SHP77 (cell line): Measurements from ENCODE around the gene ARID4A.
"Not testable (repeated sequence)": the region's sequence is repeated elsewhere in the genome, so short reads cannot be mapped to it uniquely, and the experiment has no call there.

ENCODE experiments used
- DNase-seq, 2 experiments: peaks; one replicate each; lab custom pipeline; 2025; lab: John Stamatoyannopoulos, UW

Gene ARID4A

DNA sequence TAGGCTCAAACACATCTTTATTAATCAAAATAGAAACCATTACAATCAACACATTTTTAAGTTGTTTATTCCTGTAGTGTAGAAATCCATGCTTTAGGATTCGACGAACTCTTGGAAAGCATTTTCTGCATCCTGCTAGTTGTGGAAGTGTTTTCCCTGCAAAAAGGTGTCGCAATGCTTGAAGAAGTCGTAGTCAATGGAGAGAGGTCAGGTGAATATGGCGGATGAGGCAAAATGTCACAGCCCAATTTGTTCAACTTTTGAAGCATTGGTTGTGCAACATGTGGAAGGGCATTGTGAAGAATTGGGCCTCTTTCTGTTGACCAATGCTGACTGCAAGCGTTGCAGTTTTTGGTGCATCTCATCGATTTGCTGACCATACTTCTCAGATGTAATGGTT, 4.2 kb upstream of the ARID4A start:
- no peak for DNase-seq

DNA sequence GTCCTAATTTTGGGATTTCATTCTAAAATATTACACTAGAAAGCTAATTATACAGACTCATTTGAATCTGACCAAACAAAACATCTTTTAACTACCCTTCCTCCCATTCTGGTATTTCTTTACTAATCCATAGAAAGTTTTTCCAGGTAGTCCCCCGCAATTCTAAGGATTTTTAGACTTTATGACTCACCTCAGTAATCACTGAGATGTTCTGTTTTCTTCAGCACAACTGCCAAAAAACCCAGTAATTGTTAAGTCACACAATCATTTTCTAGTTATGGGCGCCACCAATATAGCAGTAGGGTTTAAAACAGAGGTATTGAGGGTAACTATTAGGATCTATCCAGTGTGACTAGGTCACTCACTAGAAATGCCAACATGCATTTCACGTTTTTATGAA, 1.6 kb upstream of the ARID4A start:
- DNase-seq, result no peak

DNA sequence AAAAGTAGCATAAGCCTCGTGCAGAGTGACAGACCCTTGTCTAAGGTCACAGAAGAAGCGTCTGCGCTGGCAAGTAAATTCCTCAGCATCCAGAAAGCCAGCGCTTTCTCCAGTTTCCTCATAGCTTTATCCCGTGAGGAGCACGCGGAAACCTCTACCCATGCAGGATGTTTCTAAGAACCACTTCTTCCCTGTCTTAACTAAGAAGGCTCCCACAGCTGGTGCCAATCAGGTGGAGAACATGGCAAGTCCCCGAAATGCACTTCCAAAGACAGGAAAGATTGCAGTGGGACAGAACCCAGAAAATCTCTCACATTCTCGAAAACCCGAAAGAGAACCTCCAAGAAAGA, 968 bp upstream of the ARID4A start:
- DNase-seq, result no peak

DNA sequence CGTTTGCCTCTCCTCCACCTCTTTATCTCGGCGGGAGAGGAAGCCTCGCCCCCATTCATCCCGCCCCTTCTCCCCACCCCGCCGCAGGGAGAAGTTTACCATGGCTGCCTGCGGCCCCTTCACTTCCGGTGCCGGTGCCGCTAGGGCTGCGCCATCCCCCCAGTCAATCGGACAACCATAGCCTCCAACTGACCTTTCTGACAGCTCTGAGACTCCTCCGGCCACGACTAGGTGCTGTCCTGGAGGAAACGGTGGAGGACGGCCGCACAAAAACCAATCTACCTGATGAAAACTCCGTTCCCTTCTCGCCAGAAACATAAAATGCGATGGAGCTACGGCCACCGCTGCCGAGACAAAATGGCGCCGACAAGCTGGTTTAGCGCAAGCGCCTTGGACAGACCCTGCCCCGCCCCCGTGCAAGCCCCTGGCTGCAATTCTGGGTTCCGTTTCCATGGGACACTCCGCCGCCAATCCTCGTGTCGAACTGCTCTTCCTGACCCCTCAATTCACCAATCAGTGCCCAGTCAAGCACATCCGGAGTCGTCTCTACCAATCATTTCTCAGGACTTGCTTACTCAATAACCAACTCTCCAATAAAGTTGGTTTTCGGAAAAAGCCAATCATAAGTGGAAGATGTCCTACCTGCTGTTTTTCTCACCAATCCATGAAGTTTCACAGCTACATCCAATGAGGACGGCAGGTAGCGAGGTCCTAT, 436 bp upstream of the ARID4A start:
- peak; percentile 99 to 100 for DNase-seq

DNA sequence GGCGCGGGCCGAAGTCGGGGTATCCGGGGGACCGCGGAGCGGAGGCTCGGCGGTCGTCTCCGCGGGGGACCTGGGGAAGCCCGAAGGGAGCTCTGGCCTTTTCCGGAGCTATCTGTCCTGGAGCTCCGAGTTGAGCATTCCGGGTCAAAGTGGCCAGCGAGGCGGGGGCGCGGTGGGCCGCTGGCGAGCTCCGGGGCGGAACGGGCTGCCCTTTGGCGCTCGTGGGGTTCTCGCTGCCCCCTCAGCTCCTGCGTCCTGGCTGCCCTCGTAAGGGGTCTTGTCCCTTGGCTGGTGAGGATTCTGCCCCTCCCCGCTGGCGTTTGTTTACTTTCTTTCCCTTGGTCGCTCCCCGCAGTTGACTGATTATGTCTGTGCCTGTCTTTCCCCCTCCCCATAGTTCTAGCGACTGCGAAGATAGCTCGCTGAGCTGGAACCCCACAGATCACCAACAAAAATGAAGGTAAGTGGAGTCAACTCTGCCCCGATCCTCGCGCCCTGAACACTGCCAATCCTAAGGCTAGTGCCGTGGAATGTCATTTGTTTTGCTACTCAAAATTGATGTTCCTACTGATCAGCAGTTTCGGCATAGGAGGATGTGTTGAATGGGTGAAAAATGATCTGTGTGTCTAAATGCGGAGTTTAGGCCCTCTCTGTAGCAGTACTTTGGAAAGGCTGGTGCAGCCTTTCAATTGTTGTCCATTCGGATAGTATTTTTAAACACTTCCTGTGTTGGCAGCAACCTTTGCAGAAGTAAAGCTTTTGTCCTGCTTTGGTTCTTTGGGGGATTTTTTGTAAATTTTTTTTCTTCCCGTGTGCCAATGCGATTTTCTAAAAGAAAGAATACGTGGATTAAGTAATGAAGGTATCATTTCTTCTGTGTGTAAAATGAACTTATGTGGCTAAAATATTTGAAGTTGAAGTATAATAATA, 1.3 kb downstream of the ARID4A start:
- no peak for DNase-seq

DNA sequence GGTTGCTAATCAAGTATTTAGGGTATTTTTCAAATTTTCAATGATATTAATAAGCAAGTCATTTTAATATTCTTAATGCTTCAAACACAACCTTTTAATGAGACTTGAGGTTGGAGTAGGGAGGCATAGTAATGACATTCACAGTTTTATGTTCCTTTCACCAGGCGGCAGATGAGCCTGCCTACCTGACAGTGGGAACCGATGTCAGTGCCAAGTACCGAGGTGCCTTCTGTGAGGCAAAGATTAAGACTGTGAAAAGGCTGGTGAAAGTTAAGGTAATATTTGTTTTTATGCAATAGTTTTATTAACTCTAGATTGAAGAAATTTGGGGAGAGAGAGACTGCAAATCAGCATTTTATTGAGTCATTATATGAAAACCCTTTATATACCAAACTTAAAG, 3.1 kb downstream of the ARID4A start:
- DNase-seq, result no peak

DNA sequence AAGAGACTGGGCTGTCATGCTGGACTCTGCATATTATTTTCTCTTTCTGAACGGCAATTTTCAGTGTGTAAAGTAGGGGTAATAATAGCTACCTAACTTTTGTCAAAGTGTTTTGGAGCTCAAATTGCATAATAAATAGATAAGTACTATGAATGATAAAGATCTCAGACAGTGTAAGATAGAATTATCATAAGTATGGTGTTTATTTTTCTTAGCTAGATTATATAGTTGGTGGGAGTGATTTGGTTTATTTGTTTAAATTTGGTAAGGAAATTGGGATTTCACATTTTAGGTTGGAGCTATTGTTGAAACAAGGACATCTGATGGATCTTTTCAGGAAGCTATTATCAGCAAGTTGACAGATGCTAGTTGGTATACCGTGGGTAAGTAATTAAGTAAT, 7.4 kb downstream of the ARID4A start:
- no peak for DNase-seq

DNA sequence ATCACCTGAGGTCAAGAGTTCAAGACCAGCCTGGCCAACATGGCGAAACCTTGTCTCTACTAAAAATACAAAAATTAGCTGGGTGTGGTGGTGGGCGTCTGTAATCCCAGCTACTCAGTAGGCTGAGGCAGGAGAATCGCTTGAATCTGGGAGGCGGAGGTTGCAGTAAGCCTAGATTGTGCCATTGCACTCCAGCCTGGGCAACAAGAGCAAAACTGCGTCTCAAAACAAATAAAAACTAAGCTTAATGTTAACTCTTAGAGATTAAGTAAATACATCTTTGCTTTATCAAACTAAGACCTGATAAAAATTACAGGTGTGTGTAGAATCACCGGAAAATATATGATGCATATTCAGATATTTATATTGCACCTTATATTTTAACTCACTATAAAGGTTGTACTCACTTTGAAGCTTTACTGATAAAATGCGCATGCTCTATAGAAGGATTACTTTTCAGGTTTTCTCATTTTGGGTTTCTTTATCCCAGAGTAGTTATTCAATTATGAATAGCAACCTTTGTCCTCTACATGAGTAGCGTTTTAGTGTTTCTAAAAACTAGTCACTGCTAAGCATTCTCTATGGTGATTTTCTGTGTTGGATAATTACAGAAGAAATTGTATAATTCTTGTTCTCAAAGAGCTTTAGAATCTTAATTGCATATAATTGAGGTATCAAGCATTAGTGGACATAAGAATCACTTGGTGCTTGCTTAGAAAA, 9.4 kb downstream of the ARID4A start:
- no peak for DNase-seq

DNA sequence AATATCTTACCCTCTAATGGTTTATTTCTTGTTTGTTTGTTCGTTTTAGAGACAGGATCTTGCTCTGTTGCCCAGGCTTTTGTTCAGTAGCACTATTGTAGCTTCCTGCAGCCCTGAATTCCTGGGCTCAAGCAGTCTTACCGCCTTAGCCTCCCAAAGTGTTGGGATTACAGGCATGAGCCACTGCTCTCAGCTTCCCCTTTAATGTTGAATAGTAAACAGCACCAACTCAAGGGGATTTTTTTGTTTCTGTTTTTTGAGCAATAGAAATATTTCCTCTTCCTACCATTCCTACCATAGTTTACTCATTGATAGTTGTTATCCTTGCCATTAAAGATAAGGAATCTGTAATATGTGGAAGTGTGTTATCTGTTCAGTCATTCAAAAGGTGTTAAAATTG, 10.7 kb downstream of the ARID4A start:
- DNase-seq, result no peak

DNA sequence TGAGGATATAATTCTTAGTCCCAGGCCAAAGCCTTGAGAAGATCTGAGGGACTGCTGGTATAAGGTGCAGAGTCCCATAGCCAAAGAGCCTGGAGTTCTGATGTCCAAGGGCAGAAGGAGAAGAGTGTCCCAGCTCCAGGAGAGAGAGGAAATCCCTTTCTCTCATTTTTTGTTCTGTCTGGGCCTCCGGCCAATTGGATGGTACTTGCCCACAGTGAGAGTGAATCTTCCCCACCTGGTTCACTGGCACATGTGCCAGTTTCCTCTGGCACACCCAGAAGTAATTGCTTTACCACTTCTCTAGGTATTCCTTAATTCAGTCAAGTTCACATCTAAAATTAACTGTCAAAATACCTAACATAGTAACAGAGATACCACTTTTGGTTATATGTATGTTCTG, 15.3 kb downstream of the ARID4A start:
- DNase-seq, result no peak

DNA sequence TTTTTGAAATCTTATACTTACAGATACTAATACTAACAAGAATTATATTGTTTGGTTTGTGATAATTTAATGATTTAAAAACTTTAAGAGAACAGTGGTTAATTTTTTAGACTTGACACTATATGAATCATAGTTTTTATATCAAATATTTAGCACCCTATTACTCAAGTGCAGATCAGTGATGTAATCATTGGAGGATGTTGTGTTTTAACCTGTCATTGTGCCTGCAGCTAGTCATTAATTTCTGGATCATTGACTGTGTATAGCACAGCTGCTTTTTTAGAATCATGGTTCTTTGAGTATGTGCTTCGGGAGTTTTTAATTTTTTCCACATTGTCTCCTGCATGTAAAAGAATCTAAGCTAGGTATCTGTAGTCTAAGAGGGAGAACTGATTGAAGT, 17.3 kb downstream of the ARID4A start:
- no peak for DNase-seq

DNA sequence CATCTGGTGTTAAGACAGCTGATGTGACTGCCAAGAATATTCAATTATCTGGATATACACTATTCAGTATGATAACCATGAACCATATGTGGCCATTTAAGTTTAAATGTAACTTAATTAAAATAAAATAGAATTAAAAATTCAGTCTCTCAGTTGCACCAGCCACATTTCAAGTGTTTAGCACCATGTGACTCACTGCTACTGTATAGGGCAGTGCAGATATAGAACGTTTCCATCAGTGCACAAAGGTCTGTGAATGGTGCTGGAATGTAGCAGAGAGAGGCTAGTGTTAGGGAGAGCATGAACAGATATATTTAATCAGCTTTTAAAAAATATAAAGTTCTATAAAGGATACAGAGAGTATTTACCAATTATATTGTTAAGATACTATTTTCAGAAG, 28.7 kb downstream of the ARID4A start:
- no peak for DNase-seq

DNA sequence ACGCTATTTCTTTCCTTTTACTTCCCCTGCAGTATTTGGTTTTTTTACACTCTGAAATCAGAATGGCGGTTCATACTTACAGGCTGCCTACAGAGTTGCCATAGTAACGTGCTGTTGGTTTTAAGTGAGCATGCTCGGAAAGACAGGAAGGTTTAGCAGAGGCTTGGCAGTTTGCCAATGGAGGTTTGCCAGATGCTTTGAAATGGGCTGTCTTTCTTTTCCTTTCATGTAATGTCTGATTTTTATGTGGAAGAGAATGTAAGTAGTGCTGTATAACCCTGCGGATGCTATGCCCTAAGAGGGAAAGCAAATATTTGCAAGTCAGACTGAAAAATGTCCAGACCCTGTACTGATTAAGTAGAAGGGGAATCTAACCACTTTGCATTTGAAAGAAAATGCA, 32.8 kb downstream of the ARID4A start:
- DNase-seq, result peak; percentile 98 to 99

DNA sequence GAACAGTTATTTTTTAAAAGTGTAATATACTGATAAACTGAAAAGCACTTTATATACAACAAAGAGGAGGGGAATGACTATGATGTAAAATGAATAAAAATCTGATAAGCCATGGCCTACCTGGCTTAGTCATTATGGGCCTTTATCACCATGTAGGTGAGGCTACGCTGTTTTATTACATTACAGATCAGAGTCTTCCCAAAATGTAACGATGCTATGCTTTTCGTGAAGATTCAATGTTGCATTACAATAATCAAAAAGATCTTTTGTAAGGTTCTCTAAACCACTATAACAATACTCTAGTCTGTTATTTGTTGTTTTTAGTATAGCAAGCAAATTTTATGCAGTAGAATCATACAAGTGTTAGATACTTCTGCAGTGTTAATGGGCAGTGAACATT, 34.2 kb downstream of the ARID4A start:
- no peak for DNase-seq

DNA sequence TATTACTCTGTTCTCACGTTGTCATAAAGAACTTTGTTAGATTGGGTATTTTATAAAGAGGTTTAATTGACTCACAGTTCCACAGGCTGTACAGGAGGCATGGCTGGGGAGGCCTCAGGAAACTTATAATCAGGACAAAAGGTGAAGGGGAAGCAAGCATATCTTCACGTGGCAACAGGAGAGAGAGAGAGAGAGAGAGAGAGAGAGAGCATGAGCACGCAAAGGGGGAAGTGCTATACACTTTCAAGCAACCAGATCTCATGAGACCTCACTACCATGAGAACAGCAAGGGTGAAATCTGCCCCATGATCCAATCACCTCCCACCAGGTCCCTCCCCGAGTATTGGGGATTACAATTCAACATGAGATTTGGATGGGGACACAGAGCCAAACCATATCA, 41.3 kb downstream of the ARID4A start:
- not testable (repeated sequence) for DNase-seq

DNA sequence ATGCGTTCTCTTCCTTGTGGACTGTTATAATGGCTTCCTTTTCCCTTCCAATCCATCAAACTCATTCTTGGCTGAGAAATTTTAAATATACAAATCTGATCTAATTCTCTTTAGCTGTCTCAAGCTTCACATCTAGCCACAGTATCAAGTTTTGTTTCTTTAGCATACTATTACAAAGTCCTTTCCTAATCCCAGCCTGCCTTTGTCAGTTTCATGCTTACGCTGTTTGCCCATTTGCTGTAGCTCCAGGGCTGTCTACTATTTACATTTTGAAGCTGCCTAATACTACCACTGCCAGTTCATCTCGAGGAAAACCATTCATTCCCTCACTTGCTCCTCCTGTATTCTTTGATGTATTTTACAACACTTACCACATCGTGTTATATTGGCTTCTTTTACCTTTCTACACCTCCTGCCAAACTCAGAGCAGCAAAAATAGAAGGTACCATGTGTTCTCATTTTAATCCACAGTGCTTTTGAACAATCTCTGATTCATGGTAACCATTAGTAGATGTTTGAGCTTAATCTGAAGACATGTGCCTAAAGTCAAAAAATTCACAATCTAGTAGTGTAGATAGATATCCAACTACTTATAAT, 42.9 kb downstream of the ARID4A start:
- DNase-seq, result no peak

DNA sequence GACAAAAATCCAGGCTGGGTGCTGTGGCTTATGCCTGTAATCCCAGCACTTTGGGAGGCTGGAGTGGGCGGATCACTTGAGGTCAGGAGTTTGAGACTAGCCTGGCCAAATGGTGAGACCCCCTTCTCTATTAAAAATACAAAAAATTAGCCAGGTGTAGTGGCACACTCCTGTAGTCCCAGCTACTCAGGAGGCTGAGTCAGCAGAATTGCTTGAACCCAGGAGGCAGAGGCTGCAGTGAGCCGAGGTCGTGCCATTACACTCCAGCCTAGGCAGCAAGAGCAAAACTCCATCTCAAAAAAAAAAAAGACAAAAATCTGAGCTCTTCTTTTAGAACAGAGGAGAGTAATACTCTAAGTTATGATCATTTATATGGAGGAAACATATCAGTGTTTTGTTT, 45.2 kb downstream of the ARID4A start:
- not testable (repeated sequence) for DNase-seq

DNA sequence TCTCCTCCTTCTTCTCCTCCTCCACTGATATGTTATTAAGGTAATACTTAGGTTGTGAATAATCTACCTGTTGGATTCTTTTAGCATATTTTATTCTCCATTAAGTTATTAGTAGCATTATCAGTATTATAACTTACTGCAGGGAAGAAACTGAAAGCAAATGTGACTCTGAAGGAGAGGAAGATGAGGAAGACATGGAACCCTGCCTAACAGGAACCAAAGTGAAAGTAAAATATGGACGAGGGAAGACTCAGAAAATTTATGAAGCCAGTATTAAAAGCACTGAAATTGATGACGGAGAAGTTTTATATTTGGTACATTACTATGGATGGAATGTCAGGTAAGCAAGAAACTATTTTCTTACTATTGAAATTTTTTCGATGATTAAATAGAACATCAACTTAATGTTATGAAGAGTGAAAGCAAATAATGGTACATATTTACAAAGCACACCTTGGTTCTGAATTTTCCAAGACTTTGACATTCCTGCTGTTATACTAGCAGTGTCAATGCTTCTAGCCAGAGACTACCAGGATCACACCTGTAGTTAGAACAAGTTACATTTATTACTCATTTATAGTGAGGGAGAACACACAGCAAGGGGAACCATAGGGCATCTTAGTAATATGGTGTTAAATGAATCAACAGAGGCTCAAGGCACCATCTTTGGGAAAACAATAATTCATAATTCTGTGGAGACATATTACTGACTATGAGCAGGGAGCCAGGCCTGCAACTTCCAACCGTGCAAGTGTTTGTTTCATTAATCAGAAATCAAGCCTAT, 55.4 kb downstream of the ARID4A start:
- no peak for DNase-seq

DNA sequence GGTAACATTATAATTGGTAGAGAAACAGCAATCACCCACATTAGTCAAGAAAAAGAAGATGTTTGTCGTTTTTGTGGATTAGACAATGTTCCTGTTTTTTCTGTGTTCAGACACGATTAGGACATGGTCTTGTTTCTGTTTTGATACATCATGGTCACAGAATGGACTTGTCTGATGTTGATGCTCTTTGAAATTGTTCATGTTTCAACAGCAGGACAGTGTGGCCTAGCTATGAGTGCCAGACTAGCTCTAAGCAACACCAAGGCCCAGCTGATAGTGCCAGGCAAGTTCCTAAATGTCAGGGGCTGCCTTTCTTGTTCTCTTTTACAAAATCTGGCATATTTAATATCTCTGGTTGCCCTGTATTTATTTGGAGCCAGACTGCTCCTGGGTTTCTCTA, 56.5 kb downstream of the ARID4A start:
- no peak for DNase-seq

DNA sequence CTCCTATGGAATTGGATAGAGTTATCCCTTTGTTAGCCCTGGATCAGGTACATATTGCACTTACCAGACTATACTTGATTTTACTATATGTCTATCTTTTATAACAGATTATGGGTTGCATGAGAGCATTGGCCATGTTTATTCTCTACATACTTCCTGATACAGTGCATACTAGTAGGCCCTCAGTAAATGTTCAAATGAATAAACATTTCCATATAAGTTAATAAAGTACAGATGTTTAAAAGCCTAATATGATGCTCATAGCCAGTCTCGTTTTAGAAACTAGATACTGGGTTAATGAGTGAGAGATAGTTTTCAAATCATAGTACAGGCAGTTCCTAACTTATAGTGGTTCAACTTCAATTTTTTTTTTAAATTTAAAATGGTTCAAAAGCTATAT, 57.9 kb downstream of the ARID4A start:
- no peak for DNase-seq

DNA sequence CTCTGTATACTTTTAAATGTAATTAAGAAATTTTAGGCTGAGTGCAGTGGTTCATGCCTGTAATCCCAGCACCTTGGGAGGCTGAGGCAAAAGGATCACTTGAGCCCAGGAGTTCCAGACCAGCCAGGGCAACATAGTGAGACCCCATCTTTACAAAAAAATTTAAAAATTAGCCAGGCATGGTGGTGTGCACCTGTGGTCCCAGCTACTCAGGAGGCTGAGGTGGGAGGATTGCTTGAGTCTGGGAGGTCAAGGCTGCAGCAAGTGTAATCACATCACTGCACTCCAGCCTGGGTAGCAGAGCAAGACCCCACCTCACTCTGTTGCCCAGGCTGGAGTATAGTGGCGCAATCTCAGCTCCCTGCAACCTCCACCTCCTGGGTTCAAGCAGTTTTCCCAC, 63.9 kb downstream of the ARID4A start:
- not testable (repeated sequence) for DNase-seq
